ENCODE measurements around the gene ABCC5.
A peak's percentile ranks its signal among the peaks of the same experiment; 100 is the strongest.
"Not testable (repeated sequence)": the region's sequence is repeated elsewhere in the genome, so short reads cannot be mapped to it uniquely, and the experiment has no call there.

Gene ABCC5

DNA sequence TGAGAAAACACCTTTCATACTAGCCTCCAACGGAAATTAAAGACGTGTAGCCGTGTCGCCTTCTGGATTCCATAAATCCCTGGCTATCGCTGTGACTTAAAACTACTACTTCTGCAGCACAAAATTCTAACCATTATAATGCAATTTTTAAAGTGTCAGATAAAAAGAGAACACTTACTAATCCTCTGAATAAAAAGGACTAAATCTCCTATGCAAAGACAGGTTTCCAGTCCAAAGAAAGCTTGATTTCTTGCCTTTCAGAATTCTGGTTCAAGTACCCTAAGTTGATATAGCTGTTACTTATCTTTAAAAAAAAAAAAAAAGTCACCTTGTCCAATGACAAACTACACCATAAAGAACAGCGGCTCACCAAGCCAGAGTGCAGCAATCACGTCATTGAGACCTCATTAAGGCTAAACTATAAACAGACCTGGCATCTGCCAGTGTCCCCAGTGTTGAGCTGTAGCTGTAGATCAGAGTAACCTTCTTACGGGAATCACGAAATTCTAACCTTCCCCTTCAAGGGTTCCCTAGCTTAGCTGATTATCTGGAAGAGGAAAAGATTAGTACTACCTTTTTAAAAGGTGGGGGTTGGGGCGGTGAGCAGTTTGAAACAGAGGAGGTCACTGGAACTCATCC is 2.2 kb downstream of the ABCC5 start:
- DNase-seq: no peak

DNA sequence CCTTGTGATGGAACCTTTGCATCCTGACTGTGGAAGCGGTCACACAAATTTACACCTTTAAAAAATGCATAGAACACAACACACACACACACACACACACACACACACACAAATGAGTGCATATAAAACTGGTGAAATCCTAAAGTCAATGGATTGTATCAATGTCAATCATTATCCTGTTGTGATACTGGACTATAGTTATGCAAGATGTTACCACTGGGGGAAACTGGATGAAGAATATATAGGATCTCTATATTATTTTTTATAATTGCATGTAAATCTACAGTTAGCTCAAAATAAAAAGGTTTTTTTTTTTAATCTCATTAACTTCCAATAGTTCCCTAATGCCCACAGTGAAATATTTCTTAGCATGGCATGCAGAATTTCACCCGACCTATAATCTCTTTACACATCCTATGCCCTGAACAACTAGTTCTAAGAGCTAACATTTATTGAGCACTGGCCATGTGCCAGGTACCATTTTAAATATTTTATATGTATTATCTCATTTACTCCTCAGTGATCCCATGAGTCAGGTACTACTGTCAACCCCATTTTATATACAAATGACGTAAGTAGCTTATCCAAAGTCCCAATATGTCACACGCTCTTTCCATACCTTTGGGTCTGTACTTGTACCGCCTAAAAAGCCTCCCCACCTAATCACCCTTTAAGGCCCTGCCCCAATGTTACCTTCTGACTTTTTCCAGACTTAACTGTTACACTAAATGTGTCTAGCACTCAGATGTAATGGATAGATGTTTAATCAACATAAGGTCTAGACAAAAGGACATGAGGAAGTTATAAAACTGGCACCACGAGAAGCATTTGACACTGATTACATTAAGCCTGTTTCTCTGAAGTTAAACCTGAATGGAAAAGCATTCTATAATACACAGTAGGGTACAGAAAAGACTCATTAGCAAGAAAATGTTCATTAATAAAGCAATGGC is 5.5 kb downstream of the ABCC5 start:
- DNase-seq: no peak

DNA sequence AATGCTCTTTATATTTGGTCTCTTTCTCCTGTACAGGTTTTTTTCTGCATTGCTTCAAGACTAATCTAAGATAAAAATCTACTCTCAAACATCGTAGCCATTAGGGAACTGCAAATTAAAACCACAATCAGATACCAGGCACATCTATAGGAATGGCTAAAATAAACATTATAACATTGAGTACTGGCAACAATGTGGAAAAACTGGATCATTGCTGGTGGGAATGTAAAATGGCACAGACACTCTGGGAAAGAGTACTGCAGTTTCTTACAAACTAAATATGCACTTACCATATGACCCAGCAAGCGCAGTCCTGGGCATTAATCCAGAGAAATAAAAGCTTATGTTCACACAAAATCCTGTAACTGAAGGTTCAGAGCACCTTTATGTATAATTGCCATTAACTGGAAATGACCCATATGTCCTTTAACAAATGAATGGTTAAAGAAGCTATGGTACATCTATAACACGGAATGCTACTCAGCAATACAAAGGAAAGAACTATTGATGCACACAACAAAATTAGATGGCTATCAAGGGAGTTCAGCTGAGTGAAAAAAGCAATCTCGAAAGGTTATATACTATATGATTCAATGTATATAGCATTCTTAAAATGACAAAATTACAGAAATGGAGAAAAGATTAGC is 6.3 kb downstream of the ABCC5 start:
- DNase-seq: no peak

DNA sequence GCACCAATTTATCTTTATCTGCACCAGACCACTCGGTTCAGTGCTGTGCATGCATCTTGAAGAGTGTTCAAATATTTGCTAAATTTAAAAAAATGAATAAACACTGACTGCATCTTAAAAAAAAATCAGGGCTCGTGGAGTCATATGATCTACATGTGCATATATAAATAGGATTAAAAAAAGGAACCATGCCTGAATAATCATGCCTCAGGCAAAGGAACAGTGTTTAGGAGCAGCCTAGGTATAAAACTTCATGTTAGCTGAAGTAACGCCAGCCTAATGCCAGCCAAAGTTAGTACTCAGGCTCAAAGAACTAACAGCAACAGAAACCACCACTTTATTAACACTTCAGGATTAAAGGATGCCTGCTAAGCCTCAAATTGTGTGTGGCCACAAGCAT is 9.5 kb downstream of the ABCC5 start:
- DNase-seq: no peak

DNA sequence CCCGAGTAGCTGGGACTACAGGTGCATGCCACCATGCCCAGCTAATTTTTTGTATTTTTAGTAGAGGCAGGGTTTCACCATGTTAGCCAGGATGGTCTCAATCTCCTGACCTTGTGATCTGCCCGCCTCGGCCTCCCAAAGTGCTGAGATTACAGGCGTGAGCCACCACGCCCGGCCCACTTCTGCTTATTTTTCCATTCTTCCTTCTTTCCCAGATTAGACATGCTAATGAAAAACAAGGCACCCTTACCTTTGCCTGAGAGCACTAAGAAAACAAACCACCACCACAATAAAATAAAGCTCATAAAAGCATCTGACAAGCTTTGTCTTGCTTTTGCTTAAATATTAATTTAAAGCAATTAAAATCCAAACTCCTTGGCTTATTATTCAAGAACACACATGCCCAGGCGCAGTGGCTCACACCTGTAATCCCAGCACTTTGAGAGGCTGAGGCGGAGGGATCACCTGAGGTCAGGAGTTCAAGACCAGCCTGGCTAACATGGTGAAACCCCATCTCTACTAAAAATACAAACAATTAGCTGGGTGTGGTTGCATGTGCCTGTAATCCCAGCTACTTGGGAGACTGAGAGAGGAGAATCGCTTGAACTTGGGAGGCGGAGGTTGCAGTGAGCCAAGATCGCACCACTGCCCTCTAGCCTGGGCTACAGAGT is 10.4 kb downstream of the ABCC5 start:
- not testable (repeated sequence) for DNase-seq

DNA sequence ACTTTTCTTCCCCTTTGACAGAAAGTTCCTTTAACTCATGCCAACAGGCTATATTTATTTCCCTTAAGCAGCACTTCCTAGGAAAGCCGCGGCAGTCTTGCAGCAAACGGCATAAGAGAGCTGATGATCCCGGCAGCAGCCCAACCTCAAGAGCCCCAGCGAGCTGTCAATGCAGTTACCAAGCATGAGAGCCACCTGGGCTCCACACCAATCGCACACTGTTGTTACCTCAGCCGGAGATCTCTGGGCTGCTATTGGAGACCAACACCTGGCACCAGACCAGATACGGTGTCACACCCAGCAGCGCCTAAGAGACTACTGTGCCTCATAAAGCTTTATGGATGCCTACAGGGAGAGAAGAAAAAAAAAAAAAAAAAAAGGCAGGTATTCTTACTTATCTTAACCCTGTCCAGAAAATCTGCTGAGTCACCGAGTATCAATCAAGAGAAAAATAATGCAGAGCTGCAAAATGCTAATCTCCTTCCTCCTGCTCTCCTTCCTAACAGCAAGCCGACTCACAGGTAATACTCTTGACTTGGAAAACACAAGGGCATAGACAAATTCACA is 11.7 kb downstream of the ABCC5 start:
- DNase-seq: peak; percentile 99

DNA sequence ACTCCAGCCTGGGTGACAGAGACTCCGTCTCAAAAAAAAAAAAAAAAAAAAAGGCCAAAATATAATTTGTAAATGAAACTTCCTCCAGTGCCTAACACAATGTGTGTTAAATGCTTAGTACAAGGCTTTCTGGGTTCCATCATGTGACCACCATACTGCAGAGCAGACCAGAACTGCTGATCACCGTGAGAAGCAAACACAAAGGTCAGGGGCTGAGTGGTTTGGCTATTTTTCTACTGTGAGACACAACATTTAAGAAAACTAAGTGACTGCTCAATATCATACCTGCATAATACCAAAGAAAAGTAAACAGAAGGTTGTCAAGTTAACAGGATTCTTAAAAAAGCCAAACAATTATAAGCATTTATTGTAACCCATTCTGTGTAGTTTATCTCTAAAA is 13.2 kb downstream of the ABCC5 start:
- no peak for DNase-seq

DNA sequence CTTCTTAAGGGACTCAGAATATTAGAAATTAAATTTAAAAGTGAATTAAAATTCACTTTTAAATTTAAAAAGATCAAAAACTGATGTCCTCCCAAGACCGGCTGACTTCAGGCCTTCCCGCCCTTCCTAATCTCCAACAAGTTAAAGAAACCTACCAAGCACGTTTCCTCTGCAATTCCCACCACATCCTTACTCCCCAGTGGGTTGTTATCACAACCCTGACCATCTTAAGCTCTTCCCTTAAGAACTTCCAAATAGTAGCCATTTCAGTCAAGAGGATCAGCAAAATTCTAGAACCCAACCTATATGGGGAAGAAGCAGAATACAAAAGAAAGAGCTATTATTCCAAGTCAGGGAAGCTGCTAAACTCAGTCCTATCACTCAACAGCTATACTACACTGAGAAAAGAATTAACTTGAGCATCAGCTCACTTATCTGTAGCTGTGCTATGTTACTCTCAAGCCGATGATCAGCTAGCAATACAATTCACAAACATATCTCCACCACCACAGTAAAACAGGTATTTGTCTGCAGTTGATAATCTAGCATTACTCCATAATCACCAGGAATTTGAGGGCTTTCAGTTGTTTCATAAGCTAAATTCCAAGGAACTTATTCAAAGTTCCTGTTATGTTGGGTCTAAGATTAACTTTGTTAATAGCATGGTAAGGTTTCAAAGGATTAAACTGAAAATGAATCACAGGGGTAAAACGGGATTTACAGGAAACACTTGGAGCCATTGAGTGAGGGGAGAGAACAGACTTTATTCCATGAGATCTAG is 14.3 kb downstream of the ABCC5 start:
- DNase-seq: no peak

DNA sequence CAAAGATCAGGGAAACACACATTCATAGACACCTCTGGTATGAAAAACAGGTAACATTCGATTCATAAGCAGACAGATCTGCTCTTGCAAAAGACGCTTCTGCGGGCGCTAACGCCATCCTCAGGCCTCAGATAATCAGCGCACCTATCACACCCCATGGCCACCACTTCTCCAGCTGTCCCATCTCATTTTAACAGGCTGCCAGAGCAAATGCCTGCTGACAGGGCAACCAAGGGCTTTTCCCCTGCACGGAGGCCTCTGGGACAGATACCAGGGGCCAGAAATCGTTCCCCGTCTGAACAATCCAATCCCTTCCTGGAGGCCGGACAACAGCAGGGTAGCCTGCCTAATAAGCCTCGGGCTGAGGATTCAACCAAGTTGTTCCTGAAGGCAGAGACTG is 15.2 kb downstream of the ABCC5 start:
- no peak for DNase-seq

DNA sequence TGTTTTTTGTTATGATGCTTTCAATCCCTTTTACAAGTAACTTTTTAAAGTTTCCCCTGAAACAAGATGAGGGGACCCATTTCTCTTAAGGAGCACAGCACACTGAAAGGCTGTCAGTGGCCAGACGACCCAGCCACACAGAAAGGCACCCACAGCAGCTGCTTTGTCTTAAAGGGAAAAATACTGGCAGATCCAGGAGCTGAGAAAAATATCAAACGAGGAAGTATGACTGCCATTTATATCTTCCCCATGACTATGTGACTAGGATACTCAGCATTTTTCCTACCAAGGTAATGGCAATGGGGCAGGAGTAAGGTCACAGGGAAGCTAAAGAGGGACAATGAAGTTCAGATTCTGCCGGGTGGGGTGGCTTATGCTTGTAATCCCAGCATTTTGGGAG is 15.9 kb downstream of the ABCC5 start:
- no peak for DNase-seq

DNA sequence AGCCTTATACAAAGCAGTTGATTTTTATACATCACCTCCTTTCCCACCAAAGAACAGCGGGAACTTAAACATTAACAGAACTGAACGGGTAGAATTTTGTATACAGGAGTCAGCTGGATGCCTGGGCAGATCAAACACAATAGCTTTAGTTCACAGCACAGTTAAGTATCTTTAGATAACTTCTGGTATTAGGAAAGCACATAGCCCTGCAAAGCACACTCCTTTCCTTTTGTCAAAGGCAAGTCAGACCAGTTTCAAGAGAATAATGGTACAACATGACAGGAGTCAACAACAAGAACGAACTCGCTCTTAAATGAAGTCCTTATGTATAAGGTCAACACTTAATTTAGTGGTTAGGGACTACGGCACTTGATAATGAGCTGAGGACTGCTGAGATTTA is 26.3 kb downstream of the ABCC5 start:
- DNase-seq: no peak

DNA sequence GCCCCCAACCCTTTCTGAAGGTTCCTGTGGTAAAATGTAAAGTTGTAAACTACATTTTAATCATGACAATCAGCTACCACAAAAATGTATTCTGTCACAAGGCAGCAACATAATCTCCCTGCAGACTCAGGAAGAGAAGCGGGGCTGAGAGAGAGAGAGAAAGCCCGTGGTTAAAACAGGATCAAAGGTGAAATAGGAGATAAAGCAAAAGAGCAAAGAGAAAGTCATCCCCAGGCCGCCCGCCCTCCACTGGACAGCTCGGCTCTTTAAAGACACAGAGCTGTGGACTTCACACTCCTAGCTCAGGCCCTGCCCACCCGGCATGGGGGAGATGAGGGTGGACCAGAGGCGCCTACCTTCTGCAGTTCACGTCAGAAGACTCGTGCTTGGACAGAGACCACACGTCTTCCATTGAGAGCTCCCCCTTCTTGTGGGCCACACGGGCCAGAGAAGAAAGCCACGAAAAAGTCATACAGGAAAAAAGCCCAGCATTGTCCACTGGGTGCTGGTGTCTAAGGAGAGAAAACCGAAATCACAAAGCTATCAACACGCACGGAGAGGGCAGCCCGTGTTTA is 29.4 kb downstream of the ABCC5 start:
- DNase-seq: no peak

DNA sequence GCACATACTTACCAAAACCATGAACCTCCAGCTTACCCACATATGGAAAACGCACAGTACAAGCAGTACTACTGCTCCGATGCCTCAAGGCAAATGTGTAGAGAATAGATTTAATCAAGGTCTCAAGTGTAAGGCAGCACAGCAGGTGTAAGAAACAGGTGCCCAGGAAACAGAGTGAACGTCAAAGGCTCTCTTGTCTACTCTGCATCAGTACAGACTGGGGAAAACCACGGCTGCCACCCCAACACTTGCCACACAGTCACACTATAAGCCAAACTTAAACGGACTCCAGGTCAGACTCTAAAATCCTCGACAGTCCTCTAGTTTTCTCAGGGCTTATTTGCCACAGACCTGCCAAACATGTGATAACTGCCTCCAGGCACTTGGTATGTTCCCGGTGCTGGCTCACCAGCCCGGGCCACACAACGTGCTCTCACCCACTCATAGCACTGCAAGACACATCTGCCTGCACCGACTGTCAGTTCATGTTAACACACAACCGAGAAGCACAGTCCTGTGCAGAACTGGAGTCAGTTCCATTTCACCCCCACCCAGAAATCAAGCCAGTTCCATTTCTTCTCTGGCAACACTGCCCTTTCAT is 30.6 kb downstream of the ABCC5 start:
- DNase-seq: no peak

DNA sequence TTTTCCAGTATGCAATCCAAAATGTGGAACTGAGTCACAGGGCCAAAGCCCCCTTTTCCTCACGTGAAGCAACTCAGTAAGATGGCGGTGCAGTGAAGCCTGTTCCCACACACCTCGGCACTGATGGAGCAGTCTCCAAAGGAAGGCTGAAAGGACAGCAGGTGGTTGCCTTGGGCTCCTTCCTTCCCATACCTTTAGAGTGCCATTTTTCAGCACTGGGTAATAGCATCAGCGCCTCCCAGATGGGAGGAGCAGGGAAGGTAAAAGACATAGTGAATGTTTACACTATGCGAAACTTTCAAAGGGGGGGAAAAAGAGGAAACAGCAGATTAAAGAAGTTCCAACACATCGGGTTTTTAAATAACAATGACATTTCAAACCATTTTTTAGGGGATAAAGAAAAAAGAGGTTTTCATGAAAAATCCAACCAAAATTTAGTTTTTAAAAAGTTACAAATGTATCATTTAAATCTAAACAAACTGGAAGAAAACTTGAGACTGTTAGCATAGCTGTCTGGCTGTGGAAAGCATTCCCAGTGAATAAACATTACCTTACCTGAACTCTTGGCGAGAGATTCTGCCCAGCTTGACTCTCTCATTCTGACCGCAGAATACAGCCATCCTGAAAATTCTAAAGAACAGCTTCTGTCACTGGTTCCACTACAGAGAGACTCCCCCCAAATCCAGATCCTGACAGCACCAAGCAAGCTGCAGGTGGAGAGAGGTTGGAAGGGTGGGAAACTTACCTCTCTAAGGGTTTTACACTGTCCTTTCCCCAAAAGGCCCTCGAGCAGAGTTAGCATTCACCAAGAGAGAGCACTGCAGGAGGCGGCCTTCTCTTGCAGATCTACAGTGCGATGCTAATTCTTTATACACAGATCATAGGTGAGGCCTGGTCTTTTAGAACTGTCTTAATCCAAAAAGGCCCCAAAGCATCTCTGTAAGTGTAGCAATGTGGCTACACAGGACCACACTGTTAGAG is 32.6 kb downstream of the ABCC5 start:
- no peak for DNase-seq

DNA sequence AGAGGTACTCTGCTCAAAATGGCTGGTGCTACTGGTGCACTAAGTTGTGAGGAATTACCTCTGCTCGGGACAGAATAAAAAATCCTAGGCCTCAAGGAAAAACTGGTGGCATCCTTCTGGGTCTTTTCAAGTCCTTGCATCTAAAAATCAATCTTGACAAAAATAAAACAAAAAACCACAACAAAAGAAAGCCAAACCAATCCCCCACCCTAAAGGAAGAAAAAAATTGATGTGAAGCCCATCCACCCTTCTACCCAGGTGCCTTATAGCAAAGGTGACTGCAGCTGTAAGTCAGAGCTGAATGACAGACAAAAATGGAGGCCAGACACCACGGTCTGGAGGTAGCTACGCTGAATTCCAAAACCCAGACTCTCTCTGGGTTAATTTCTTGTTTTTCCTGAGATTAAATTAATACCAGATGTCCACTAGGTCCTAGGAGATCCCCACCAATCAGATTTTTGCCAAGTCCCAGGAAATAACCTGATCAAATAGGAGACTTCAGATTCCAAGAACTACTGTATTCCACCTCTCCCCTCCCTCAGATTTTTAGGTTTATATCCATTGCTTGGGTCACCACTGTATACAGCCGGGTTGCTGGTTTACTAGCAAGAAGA is 33.5 kb downstream of the ABCC5 start:
- DNase-seq: no peak

DNA sequence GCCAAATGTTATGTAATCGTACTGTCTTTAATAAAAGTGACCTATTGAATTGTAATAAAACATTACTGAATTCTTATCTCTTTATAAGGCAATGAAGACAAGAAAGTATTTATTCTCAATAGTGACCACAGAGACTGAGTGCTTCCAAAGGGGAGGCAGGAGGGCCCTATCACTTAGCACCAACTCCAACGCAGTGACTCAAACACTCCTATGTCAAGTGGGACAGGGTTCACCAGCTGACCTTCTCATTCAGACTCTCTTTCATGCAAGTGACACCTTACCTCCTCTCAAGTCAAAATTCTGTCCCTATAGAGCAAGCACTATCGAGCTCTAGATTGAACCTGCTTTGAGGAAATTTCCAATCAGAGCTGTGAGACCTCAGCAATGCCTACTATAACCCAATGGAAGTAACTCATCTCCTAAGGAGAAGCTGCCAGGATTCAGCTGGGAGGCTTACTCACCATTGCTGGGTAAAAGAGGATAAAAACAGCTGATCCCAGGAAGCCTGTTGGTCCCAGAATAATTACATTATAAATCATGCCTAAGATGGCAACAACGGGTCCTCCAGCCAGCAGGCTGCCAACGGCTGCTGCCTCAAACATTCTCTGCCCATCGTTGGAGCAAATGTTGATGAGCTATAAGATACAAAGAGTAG is 35.6 kb downstream of the ABCC5 start:
- no peak for DNase-seq

DNA sequence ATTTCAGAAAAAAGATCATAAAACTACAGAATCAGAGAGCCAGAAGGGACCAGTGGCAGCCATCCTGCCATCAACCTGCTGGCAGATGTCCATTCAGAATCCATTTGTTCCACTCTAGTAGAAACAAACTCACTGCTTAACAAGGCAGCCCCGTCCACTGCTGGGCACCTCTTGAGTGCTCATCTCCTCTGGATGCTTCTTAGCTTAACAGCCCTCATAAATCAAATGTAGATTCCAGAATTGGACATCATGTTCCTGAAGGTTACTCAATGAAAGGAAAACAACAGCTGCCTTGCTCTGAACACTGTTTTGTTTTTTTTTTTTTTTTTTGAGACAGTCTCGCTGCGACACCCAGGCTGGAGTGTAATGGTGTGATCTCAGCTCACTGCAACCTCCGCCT is 37.3 kb downstream of the ABCC5 start:
- DNase-seq: no peak

DNA sequence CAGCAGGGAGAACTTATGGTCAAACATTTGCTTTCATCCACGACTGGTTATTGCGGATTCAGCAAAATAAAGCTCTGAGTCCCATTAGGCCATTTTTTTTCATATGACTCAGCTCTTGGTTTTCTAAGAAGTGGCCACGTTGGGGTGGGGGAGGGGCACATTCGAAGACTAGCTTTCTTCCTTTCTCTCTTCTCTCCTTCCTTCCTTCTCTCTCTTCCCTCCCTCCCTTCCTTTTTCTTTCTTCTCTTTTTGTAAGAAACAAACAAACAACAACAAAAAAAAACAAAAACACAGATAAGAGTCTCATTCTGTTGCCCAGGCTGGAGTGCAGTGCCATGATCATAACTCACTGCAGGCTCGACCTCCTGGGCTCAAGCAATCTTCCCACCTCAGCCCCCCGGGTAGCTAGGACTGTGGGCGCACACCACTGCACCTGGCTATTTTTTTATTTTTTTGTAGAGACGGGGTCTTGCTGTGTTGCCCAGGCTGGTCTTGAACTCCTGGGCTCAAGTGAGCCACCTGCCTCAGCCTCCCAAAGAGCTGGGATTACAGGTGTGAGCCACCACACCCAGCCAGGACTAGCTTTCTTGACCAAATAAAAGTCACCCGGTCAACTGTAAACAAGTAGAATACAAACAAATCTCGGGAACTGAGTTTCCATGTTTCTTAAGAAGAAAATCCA is 41.6 kb downstream of the ABCC5 start:
- no peak for DNase-seq

Data from NCI-H146 (cell line).